Stimulated activated CD4-positive, alpha-beta T cell treated with anti-CD3 and anti-CD28 coated beads, Interleukin-4, amount 100 ng/mL, for 48 hours (primary cell): ENCODE data around the gene TAS2R41.

Experiments
- DNase-seq, 2 donors: peaks; one replicate each; pipeline ENCODE4 v3.0.0-alpha.2; 2020; ENCODE audit warnings: low read depth in 2 of 2

TAS2R41 gene, protein sequence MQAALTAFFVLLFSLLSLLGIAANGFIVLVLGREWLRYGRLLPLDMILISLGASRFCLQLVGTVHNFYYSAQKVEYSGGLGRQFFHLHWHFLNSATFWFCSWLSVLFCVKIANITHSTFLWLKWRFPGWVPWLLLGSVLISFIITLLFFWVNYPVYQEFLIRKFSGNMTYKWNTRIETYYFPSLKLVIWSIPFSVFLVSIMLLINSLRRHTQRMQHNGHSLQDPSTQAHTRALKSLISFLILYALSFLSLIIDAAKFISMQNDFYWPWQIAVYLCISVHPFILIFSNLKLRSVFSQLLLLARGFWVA

DNA sequence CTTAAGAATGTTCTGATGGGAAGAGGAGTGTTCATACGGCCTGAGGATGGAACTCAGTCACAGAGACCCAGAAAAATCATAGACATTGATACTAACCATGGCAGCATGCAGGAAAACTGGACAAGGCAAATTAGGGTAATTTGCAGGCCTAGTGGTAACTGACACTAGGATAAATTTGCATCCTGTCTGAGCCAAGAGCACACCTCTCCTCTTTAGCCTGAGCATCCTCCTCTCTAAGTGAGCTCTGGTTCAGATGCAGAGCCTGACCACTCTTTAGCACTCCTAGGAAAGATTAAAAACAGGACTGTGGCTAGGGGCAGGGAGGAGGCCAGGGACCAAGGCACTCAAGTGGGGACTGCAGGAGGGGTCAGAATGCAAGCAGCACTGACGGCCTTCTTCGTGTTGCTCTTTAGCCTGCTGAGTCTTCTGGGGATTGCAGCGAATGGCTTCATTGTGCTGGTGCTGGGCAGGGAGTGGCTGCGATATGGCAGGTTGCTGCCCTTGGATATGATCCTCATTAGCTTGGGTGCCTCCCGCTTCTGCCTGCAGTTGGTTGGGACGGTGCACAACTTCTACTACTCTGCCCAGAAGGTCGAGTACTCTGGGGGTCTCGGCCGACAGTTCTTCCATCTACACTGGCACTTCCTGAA is at the start of gene TAS2R41:
Gene TAS2R41 (plus strand): TSS at position 373 of the 650 bp plus-strand sequence. CDS start 0 bp downstream, at position 373.
- no peak for DNase-seq

DNA sequence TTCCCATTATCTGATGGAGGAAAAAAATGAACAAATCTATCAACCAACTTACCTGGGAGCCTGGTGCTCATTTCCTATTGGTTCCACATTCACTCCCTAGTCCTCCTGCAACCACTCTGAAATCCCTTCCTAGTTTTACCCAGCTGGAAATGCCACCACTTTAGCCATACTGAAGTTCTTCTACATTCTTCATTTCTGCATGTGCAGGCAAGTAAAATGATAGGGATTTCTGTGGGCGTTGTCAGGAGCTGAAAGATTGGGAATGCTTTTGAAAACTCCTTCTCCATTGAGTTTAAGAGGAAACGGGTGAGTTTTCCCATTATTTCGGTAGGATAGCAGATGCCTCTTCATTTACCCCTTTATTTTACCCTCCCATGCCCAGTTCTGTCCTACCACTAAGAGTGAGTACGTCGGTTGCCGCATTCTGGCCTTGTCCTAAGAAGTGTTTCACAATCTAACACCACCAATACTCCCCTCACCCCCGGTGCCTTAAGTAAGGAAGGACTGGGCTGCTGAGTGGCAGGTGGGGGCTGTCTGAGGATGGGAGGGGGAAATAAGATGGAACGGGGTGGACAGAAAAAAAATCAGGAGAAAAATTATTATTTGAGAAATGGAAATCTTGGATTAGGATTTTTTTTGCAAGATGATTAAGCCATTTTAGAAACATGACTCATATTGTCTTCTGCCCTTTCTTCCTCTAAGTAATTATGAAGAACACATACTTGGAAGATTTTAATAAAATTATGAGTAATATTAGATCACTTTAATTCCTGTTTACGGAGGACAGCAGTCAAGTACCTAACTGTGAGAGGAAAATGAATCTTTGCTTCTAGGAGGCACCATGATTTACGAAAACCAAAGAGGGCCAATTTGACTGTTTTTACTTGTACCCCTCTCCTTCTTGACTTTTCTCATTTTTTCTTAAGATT is 47.6 kb upstream of the TAS2R41 start:
- DNase-seq = no peak

GRCh38 chr7:143431109-143431508 is 46.6 kb upstream of the TAS2R41 start:
- no peak for DNase-seq

DNA sequence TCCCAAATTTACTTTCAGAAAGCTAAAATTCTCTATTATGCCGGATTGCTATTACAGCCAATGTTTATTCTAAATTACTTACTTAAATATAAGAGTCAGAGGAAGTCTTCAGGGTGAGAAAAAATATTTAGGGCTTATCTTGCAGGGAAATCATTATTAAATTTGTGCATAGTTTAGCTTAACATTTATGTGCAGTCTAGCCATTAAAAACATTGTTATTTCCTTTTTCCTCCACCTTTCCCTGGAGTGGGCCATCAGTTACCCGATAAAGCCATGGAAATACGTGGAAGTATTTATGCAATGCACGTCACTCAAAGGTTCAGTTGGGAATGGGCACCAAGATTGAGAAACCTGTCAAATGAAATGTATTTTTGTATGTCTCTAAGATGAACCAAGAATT is 43.9 kb upstream of the TAS2R41 start:
- no peak for DNase-seq

DNA sequence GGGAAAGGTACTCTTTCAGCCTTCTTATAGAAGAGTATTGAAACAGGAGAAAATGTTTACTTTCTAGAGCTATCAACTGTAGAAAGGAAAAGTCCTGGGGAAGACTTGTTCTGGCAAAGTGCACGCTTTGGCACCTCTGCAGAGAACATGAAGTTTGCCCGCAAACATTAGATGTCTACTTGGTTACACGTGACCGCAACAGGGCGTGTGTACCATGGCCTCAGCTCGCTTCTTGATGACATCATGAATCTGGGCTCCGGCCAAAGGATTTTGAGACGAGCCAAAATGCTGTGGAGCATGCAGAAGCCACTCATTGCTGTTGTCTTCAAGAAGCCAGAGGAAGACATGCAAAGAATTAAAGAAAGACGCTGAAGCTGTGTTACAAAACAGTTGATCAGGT is 43.0 kb upstream of the TAS2R41 start:
- DNase-seq = no peak

DNA sequence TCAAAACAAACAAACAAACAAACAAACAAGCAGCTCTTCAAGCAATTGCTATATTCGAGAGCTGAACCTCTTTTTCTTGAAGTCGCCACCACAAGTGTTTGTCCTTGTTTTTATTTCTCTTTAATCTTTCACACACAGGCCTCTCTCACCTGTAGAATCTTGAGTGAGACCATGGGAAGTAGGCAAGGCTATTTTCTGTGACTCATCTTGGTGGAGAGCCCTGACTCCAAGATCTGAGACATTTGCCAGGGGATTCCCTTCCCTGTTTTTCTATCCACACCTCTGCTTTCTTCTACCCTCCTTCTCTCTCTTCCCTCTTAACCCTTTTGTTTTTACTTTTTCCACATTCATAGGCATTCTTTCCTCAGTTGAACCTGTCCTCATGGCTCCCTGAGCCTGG is 42.4 kb upstream of the TAS2R41 start:
- DNase-seq = no peak

- DNase-seq = no peak
These were observed 41.2 kb upstream of the TAS2R41 start for GRCh38 chr7:143436325-143436946.

GRCh38 chr7:143437578-143437977 is 40.1 kb upstream of the TAS2R41 start:
- DNase-seq = no peak

GRCh38 chr7:143439866-143440265 is 37.8 kb upstream of the TAS2R41 start:
- DNase-seq = no peak

DNA sequence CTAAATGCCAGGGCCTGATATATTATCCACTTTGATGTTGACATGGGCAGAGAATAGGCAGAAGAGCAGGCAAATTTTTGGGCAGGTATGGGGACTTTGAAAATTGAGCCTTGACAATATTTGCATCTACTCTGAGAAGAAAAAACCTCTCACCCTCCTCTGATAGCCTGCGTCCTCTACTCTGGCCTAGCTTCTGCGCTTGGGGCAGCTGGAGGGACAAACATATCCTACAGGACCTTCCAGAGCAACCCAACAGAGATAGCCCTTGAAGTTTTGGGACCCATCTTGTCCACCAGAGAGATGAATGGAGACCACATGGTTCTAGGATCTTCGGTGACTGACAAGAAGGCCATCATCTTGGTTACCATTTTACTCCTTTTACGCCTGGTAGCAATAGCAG is 34.5 kb upstream of the TAS2R41 start, which contains the start of gene TAS2R60:
Gene TAS2R60 (plus strand): TSS at position 301 of the 400 bp plus-strand sequence. CDS start 0 bp downstream, at position 301.
- no peak for DNase-seq

- DNase-seq = no peak
These were observed 33.5 kb upstream of the TAS2R41 start for GRCh38 chr7:143444063-143444782.

DNA sequence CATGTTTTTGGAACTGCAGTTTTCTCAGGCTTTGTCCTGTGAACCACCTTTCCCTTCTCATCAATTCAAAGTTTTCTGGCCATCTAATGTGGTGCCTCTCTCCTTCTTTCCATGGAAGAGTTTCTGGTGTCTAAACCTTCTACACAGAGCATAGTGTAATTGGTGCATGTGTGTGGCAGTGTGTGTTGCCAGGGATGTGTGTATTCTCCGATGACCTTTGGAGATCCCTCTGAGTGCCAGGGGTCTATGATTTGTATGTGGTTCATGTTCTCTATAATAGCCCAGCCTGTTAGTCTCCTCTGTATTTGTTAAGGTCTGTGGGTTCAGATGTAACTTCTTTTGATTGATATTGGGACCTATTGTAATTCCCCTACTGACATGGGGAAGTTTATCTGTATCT is 32.9 kb upstream of the TAS2R41 start:
- no peak for DNase-seq

DNA sequence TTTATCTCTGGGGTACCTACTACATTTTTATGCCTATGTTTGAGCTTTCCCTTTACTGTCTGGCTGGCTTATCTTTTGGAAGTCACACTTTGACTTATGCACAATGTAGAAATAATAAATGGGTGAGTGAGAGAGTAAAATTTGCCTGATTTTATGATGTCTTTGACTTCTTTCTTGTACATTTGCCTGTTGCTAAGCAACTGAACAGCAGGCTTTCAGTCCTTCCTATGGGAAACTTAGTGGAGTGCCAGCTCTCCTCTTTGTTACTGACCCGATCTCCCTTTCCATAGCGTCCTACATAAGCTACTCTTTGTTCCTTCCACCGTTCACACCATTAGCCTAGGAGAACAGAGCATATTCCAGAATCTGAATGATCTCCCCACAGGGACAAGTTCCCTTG is 30.2 kb upstream of the TAS2R41 start:
- DNase-seq = no peak

DNA sequence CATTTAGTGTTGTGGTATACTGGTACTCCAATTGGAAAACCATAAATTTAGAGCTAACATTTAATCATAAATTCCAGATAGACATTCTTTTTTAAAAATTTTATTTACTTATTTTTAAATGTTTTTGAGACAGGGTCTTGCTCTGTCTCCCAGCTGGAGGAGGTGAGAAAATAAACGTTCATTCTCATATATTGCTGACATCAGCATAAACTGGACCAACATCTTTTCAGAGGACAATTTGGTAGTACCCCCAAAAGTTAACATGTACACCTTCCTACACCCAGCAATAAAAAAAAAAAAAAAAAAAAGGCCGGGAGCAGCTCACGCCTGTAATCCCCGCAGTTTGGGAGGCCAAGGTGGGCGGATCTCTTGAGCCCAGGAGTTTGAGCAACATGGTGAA is 29.2 kb upstream of the TAS2R41 start:
- no peak for DNase-seq

DNA sequence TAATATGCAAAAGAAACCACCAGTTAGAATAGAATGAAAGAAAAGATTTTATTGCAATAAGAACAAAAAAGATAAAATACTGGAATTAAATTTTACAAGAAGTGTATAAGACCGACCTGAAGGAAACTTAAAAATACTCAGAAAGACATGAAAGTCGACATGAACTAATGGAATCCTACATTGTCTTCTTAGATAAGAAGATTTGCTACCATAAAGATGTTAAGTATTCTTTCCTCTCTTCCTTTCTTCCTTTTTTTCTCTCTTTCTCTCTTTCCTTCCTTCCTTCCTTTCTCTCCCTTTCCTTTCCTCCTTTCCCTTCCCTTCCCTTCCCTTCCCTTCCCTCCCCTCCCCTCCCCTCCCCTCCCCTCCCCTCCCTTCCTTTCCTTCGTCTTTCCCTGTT is 27.9 kb upstream of the TAS2R41 start:
- DNase-seq = no peak

DNA sequence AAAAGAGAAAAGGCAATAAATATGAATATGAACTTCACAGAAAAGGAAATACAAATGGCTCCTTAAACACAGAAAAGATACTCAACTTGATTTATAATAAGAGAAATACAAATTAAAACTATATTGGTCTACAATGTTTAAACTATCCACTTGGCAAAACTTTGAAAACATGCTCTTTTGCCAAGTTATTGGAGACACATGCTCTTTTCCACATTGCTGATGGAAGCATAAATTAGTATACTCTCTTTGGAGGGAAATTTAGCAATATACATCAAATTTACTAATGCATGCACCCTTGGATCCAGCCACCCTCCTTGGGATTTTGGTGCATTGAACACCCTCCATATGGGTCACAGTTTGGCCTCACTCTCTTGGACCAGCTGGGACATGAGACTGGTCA is 26.6 kb upstream of the TAS2R41 start:
- DNase-seq = no peak

GRCh38 chr7:143451746-143452145 is 25.9 kb upstream of the TAS2R41 start:
- DNase-seq = no peak

- no peak for DNase-seq
These were observed 25.2 kb upstream of the TAS2R41 start for GRCh38 chr7:143452495-143452894.

GRCh38 chr7:143454091-143454680 is 23.5 kb upstream of the TAS2R41 start:
- no peak for DNase-seq

- DNase-seq = no peak
These were observed 22.2 kb upstream of the TAS2R41 start for GRCh38 chr7:143455491-143455890.

DNA sequence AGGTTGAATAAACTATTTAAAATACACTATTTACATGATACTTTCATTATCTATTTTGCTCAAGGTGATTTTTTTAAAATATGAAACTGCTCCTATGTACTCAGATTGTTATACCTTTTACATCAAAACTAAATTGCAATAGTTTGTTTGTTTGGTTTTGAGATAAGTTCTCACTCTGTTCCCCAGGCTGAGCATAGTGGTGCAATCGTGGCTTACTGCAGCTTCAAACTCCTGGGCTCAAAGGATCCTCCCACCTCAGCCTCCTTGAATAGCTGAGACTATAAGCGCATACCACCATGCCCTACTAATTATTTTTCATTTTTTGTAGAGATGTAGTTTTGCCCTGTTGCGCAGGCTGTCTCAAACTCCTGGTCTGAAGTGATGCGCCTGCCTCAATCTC is 21.7 kb upstream of the TAS2R41 start:
- DNase-seq = no peak
